ENCODE results near the gene ALPK3.
A peak's percentile ranks its signal among the peaks of the same experiment; 100 is the strongest.
"Not testable (repeated sequence)": the region's sequence is repeated elsewhere in the genome, so short reads cannot be mapped to it uniquely, and the experiment has no call there.

The ALPK3 gene

GRCh38 chr15:84876269-84876668 is 59.1 kb downstream of the ALPK3 start:
- no peak for DNase-seq

GRCh38 chr15:84877701-84878100 is 60.5 kb downstream of the ALPK3 start:
- not testable (repeated sequence) for DNase-seq

DNA sequence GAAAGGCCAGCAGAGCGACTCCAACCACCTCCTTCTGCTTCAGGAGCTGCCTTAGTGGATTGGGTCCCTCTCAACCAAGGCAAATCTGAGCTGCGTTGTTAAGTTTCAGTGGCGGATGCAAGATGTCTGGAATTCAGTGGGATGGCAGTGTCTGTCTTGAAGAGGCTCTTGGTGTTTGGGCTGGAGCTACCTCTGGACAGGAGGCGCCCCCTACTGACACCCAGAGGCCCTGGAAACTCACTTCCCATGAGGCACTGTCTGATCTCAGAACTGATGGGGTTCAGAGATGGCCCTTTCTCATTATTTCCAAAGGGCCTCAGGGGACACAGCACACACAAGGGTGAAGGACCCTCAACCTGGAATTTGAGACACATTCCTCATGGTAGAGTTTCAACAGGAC is 61.3 kb downstream of the ALPK3 start:
- peak; percentile 19 to 43 for DNase-seq

DNA sequence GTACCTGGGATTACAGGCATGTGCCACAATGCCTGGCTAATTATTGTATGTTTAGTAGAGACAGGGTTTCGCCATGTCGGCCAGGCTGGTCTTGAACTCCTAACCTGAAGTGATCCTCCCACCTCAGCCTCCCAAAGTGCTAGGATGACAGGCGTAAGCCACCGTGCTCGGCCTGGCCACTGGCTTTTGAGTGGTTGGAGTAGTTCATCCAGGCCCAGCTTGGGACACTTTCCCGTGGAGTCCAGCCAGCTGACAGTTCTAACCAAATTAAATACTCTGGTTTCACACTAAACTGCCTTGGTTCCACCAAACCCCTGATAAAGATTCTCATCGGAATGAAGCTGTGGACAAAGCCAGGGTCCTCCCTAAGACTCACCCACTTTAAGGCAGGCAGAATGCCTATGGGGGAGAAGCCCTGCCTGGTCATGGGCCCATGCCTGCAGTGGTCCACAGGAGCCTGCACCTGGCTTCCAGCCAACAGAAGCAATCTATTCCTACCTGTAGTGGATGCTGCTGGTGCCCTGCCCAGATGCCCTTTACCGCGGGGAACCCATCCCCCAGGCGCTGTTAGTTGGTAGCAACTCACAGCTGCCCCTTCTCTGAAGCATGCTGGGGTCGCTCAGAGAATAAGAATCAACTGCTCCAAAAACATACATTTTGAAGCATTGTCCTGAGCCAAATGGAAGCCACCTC is 62.1 kb downstream of the ALPK3 start:
- DNase-seq, result no peak

DNA sequence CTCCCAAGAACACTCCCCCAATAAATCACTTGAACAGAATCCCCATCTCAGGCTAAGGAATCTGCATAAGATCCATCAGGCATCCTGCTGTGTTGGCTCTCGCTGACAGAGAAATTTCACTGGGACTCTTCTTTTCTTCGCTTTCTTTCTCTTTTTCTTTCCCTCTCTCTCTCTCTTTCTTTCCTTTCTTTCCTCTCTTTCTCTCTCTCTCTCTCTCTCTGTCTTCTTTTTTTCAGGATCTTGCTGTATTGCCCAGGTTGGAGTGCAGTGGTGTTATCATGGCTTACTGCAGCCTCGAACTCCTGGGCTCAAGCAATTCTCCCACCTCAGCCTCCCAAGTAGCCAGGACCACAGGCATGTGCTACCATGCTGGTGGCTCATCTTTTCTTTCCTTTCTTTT is 62.9 kb downstream of the ALPK3 start:
- DNase-seq, result no peak

DNA sequence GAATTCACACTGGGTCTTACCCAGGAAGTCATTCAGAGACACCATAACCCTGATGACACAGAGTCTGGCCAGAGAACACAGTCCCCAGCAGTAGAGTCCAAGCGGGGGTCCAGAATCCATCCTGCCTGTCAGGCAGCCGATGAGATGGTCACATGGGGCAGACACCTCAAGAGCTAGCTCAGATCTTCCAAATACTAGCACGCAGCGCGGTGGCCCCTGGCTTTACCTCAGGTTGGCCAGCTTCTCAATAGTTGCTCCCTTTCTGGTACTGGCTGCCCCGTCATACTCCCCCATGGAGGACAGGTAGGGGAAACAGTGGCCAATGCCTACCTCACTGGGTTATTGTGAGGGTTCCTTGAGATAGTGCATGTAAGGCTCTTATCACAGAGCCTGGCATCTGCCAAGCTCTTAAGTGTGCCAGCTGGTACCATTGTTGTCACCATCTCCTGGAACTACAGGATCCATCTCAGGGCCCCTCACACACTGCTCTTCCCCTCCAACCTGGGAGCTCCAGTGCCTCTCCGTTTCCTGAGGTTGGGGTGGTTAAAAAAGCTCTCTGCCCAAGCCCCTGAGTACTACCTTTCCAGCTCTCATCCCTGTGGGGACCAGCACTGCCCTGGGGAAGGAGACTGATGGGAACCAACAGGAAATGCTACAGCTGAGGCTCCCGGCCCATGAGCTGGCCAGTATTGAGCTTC is 63.8 kb downstream of the ALPK3 start:
- DNase-seq, result no peak

- no peak for DNase-seq
These were observed 64.3 kb downstream of the ALPK3 start for GRCh38 chr15:84881520-84881830.

- no peak for DNase-seq
These were observed 66.3 kb downstream of the ALPK3 start for GRCh38 chr15:84883466-84883865.

- DNase-seq, result no peak
These were observed 67.0 kb downstream of the ALPK3 start, which contains the start of gene SLC28A1 for GRCh38 chr15:84883916-84884781. SLC28A1 (plus strand) TSS chr15:84884662; CDS start chr15:84887761, 3,099 bp downstream.

GRCh38 chr15:84885801-84886200 is 68.6 kb downstream of the ALPK3 start:
- DNase-seq, result no peak

DNA sequence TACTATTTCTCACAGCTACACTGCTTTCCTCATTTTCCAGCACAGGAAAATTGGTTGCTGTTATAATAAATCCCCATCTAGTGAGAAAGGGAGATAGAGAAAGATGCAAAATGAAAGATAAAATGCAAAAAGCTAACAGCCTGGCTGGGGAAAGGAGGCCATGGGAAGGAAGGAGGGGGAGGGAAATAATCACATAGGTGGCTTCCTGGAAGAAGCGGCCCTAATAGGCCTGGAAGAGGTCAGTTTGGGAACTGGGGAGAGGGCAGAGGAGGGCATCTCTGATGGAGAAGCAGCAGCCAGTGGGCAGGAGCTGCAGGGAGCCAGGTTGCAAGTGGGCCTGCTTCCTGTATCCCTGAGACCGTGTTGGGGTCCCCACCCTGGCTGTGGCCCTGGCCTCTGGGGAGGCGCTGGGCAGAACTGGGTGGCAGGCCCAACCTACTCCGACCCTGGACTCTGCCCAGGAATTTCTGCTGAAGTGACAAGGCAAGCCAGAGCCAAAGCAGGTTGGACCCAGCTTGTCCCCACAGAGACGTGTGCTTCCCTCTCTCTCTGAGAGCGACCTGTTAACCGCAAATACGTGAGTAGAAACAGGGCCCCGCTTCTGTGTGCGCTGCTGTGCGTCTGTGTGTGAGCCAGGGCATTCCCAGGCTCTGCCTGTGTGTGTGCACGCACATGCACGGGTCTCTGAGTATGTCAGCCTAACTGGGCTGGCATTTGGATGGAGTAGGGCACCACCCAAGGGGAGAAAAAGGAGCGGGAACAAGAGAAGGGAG is 69.2 kb downstream of the ALPK3 start:
- DNase-seq, result no peak

- DNase-seq, result no peak
These were observed 69.8 kb downstream of the ALPK3 start for GRCh38 chr15:84886984-84887299.

DNA sequence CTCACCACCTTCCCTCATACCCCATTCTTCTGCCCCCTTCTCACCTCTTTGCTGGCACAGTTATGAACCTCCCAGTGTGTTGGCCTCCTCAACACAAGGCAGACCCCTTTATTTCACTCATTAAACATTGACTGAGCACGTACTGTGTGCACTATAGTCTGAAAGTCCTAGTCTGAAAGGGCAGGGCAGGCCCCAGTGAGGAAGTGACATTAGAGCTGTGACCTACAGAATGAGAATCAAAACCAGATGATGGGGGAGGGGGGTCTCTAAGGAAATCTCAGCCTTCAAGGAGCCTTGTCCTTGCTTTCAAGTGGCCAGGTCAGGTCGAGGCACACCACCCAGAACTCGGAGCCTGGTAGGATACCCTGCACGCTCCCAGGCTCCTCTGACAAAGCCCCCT is 70.8 kb downstream of the ALPK3 start:
- DNase-seq, result no peak

DNA sequence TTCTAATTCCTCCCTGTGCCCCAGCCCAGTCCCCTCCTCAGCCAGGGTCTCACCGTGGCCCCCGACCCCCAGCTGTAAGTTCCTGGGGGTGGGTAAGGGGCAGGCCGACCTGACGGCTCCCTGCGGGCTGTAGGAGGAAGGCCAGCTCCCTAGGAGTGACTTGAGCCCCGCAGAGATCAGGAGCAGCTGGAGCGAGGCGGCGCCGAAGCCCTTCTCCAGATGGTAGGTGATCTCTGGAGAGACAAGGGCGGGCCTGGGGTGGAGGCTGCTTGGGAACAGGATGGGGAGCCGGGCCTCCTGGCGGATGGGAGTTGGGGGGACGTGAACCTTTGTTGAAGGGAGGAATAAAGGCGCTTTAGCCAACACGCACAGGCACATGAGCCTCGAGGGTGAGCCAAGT is 71.5 kb downstream of the ALPK3 start:
- no peak for DNase-seq

DNA sequence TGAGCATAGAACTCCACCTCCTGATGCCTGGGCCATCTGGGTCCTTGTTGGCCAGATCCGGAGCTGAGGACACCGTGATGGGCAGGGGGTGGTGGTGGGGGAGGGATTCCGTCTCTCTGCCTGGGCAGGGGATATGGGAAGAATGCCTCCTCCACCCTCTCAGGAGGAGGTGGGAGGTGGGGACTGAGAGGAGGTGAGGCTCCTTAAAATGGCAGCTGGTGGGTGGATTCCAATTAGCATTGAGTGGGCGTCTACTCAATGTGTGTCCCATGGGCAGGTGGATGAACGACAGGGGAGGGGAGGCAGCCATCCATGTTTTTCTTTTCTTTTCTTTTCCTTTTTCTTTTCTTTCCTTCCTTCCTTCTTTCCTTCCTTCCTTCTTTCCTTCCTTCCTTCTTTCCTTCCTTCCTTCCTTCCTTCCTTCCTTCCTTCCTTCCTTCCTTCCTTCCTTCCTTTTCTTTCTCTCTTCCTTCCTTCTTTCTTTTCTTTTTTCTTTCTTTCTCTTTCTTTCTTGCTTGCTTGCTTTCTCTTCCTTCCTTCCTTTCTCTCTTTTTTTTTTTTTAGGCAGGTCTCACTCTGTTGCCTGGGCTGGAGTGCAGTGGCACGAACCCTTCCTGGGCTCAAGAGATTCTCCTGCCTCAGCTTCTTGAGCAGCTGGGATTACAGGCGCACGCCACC is 72.3 kb downstream of the ALPK3 start:
- no peak for DNase-seq

DNA sequence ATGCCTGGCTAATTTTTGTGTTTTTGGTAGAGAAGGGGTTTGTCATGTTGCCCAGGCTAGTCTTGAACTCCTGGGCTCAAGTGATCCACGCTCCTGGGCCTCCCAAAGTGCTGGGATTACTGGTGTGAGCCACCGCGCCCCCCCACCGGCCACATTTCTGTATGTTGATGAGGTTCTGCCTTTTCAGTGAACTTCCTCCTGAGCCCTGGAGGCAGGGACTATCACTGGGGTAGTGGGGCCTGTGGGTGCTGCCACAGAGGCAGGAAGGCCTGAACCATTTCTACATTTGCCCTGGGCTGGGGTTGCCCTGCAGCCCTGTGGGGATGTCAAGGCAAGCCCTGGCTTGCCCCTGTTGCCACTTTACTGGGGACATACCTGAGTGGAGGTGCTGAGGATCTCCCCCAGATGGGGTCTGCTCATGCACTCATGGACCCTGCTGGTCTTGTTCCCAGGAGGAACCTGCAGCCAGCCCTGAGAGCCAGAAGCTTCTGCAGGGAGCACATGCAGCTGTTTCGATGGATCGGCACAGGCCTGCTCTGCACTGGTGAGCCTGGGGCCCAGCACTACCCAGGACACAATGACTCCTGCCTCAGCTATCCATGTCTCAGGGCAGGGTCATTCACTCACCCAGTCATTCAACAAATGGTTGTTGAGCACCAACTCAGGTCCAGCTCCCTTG is 73.0 kb downstream of the ALPK3 start:
- no peak for DNase-seq

DNA sequence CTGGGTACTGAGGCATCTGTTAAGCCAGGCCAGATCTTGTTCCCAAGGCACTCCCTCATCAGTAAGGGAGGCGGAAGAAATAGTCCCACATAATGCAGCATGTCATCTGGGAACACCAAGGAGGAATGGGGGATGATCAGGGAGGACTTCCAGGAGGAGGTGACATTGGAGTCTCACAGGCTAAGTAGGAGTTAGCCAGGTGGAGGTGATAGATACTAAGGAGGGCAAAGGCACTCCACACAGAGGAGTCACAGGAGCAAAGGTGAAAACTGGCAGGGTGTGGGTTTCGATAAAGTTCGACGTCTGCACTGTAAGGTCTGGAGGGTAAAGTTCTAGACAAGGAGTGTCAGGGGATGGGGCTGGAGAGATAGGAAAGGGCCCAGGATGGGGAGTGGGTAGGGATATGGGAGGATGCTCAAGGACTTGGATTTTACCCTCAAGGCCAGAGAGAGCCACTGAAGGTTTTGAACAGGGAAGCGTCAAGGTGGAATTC is 73.6 kb downstream of the ALPK3 start:
- no peak for DNase-seq

DNA sequence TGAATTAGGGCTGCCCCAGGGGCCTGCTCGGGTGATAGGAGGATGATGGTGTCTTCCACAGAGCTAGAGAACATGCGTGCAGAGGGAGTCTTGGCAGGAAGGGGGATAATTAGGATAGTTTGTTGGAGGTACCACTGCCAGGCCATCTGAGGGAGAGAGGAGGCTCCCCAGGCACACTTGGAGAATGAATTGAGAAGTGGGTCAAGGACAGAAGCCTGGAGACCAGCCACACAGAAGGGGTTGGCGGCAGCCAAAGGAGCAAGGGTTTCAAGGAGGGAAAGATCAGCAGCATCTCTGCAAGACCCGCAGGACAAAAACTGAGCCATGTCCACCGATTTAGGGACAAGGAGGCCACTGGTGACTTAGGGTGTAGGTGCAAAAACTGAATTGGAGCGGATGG is 74.2 kb downstream of the ALPK3 start:
- no peak for DNase-seq

DNA sequence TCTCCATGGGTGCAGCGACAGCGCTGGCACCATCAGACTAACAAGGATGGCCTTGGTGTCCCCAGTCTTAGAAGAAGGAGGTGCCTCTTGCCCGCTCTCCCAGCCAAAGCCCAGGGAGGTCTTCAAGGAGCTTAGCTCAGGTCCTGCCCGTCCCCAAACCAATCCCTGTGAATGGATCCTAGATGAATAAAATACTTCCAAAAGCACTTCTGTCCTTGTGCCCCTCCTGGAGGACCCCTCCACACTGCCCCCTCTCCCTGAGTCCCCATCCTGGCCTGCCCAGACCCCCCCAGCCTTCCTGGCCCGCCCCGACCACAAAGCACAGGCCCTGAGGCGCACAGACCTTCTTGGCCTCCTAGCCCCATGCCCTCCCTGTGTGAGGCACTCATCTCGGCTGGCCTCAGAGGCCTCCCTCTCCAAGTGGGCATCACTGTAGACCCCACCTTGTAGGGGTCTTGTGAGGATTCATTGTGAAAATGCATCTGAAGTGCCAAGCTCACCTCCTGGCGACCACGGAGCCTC is 75.7 kb downstream of the ALPK3 start:
- DNase-seq, result no peak

DNA sequence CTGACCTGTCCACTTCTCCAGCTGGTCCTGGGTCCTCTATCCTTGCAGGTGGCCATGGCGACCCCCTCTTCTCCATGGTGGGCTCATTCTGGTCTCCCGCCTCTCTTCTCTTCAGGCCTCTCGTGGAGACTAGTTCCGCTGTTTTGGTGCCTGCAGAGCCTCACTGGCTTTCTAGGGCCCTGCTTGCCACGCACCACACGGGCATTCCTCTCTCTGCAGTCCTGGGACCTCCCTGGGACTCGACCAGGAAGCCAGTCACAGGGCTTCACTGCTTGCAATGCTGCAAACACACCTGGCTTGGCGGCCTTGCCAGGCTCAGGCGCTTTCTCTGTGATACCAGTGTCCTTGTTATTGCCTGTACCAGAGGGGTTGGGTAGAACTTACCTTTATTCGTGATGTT is 76.5 kb downstream of the ALPK3 start:
- no peak for DNase-seq

DNA sequence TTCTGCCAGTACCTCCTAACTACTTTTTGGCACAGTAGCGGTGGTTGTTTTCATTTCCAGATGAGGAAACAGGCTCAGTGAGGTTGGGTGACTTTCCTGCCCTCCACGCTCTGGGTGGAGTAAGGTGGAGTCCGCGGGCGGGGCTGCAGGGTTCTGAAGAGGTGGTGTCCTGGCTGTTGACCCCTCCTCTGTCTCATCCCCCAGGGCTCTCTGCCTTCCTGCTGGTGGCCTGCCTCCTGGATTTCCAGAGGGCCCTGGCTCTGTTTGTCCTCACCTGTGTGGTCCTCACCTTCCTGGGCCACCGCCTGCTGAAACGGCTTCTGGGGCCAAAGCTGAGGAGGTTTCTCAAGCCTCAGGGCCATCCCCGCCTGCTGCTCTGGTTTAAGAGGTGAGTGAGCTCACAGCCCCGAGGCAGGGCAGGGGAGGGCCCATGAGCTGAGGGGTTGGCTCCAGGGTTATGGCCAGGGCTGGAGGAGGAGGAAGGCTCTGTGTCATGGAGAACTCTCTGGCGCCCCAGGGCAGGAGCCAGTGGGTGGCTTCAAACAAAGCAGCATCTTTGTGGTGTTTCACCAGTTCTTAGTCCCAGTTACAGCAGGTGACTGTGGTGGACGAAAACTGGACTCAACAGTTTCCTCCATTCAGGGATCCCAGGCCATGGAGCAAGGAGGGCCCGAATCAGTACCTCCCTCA is 77.7 kb downstream of the ALPK3 start:
- no peak for DNase-seq
